Stimulated activated CD4-positive, alpha-beta T cell treated with anti-CD3 and anti-CD28 coated beads, Interleukin-1b, Interleukin-23, amount 100 ng/mL, for 1 hour (primary cell): Measurements from ENCODE around the gene PLEKHM2.

ENCODE experiments used
- DNase-seq, 2 donors: peaks; one replicate each; pipeline ENCODE4 v3.0.0-alpha.2; 2020; ENCODE audit warnings: low read depth in 2 of 2

The PLEKHM2 gene

DNA sequence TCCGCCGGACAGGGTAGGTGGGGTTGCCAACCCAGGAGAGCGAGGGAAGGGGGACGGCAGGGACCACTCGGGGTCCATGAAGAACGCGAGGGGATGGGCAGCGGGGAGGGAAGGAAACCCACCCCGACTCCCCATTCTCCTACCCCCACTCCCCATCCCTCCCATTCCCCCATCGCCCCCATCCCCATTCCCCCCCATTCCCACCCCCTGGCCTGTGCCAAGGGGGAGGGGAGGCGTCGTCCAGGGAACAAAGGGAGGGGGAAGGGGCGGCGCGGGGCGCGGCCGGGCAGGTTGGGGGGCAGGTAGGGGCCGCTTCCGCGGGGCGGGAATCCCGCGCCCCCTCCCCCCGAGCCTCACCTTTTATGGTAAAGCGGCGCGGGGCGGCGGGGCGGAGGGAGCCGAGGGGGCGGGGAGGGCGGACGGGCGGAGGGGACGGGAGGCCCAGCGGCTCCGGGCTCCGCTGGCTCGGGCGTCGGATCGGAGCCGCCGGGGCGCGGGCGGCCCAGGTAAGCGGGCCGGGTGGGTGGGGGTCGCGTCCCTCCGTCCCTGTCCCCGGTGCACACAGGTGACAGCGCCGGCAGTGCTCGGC is 74.3 kb downstream of the PLEKHM2 start, which contains the start of gene FBLIM1:
TSS of gene FBLIM1 (plus strand) at position 453 of the 589 bp plus-strand sequence. CDS start 6,189 bp downstream, outside the sequence.
- no peak for DNase-seq

DNA sequence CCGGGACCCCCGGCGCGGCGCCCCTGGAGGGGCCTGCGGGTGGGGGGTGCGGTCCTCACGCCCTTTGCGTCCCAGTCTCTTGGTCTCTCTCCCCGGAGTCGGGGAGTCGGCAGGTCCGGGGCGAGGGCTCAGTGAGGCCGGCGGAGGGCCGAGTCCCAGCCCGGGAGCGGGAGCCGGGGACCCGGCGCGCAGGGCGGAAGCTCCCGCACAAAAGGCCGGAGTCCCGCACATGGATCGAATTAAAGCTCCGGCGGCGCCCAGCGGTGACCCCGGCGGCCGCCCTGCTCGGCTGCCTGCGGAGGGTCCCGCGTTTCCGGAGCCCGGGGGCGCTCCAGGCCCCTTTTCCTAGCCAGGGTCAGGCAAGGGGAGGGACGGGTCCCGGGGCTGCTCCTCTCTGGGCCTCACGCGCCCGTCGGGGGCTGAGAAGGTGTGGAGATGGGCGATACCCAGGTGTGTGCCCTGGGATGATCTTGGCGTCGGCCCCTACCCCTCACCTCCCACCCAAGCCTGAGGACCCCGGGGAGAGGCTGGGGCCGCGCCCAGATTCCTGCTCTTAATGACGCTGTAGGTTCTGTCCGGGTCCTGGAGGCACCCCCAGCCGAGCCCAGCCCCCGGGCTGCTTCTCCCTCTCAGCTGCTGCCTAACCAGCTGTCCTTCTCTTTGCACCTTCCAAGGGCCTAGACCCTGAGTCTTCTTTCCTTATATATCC is 75.0 kb downstream of the PLEKHM2 start:
- no peak for DNase-seq

DNA sequence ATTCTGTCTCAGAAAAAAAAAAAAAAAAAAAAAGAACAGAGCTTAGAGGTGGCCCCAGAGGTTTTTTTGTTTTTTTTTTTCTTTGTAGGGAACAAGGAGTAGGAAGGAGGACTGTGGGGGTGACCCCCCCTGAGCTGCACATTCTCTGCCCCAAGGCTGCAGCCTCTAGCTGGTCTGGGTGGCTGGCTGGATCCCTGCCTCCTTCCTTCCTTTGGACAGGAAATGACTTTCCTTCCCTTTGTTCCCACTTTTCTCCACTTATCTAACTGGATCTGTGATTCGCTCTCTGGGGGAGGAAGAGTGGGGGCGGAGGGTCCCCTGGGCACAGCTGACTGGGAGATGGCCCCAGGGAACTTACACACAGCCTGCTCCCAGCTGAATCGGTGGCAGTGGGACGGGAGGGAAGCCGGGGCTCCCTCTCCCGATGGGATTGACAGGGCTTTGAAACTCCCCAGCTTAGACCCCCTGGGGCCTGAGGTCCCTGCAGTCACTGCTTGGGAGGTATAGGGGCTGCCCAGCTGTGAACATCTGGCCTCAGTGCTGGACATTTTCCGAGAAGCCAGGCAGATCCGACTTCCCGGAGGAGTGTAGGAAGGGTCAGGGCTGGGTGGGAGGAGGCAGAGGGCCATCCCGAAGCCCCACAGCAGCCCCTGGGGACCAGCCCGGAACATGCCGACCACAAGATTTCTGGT is 76.5 kb downstream of the PLEKHM2 start:
- no peak for DNase-seq

DNA sequence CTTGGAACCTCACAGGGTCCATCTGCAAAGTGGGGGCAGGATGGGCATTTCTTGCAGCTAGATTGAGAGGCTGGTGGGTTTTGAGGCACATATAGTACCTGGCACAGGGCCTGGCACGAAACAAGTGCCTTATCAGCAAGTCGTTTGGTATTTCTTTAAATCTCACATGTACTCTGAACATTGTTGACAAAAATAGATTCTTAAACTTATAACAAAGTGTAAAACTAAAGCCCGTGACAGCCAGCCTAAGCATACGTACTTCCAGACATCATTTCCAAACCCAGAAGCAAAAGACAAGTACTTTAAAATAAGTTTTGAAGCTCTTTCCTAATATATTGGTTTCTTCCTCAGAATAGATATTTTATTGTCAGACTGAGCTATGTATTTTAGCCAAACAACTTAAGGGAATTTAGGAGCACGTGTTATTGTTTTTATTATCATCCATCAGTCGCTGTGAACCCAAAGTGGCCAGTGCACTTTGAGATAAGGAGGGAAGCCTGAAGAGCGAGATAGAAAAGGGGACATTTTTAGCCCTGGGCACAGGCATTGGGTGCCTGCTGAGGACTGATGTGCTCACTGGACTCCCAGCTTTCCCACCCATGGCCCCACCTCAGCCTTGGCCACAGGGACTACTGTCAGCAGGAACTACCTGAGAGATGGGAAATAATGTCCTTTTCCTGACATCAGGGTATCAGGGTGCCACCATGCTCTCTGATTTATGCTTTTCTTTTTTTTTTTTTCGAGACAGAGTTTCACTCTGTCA is 77.4 kb downstream of the PLEKHM2 start:
- no peak for DNase-seq

DNA sequence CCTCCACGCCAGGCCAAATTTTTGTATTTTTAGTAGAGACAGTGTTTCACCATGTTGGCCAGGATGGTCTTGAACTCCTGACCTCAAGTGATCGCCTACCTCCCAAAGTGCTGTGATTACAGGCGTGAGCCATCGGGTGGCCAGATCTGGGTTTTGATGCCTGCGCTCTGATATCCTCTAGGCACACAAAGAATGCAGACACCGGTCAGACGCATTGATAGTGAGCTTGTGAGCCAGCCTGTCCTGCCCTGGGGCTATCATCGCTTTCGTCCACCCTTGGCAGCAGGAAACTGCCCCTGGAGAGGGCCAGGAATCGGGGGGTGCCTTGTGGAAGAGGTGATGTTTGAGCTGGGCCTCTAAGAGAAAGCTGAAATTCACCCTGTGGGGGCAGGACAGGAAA is 78.4 kb downstream of the PLEKHM2 start:
- no peak for DNase-seq

DNA sequence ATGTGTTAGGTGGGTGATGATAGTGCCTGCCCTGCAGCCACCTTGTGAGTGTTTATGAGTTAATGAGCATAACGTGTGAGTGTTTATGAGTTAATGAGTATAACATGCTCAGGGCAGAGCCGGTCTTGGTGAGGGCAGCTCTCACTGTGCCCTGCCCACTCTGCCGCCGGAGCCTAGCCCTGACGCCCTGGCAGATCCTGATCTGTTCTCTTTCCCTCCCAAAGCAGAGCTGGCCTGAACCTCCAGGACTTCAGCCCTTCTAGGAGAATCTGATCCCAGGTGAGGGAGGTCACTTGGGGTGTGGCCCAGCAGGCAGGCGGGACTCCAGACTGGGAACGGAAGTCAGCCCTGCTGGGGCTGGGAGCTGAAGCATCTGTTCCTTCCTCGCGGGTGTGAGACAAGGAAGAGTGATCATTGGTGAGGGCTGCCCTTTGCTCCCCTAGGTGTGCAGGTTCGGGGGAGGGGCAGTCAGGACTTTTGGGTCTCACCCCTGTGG is 80.2 kb downstream of the PLEKHM2 start:
- DNase-seq: no peak

DNA sequence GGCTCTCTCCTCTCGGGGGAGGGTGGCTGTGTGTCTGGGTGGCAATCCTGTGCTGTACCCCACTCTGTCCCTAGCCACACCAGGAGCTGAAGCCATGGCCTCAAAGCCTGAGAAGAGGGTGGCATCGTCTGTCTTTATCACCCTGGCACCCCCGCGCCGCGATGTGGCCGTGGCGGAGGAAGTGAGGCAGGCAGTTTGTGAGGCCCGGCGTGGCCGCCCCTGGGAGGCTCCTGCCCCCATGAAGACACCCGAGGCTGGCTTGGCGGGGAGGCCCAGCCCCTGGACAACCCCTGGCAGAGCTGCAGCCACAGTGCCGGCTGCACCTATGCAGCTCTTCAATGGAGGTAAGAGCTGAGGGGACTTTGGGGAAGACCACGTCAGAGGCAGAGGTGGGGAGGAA is 80.8 kb downstream of the PLEKHM2 start:
- no peak for DNase-seq

DNA sequence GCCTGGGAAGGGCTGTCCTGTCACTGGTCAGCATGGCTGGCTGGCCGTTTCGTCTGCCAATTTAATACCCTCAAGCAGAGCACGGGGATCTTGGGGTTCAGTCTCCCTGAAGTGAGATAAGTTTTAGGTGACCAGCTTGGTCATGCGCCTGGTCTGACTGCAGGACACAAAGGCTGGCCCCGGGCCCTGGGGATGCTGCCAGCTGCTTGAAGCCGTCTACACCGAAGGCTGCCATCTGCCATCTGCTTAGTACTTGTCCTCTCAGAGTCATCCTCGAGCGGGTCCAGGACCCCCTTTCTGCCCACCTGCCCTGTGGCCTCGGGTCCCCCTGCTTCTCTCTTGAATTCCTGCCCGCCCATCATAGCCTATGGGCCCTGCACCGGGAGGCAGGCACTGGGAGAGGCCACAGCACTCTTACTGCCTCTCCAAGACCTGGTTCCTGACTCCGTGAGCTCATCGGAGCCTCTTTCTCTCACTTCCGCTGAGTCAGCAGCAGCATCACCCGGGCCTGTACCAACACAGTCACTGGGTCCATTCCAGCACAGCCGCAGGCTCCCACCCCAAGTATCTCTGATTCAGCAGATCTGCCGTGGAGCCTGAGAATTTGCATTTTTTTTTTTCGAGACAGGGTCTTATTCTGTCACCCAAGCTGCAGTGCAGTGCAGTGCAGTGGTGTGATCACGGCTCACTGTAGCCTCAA is 81.5 kb downstream of the PLEKHM2 start:
- DNase-seq: no peak

DNA sequence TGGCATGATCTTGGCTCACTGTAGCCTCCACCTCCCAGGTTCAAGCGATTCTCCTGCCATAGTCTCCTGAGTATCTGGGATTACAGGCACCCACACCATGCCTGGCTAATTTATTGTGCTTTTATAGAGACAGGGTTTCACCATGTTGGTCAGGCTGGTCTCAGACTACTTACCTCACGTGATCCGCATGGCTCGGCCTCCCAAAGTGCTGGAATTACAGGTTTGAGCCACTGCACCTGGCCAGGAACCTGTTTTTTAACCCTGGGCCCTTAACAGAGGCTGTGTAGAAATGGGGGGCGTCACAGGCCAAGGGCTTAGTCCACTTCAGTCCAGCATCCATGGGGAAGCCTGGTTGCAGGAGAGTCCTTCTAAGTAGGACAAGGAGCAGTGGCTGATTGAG is 83.8 kb downstream of the PLEKHM2 start:
- no peak for DNase-seq

DNA sequence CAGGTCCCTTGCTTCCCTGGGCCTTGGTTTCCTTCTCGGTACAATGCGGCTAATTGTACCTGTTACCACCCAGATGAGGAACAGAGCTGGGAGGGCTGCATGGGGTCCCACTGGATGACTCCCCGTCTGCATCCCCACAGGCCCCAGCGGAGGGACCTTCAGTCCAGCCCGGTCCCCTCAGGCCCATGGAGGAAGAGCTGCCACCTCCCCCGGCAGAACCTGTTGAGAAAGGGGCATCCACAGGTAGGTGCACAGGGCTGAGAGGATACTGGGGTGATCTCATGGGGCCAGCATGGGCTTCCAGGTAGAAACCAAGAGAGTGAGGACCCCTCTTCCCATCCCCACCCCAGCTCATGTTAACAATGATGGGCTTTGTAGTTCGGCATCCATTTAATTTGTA is 84.3 kb downstream of the PLEKHM2 start:
- no peak for DNase-seq

DNA sequence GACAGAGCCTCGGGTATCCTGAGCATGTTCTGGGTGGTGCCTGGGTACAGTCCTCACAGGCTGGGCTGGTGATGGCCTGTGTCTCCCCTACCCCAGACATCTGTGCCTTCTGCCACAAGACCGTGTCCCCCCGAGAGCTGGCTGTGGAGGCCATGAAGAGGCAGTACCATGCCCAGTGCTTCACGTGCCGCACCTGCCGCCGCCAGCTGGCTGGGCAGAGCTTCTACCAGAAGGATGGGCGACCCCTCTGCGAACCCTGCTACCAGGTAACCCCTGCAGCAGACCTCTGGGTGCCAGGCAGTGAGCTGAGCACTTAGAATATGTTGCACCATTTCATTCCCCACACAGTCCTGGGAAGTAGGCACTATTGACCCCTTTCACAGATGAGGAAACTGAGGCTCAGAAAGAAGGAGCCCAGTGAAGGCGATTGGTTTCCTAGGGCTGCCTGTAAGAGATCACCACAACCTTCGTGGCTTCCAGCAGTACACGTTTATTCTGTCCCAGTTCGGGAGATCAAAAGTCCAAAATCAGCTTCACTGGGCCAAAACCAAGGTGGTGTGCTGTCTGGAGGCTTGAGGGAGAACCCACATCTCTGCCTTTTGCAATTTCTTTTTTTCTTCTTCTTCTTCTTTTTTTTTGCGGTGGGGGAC is 86.3 kb downstream of the PLEKHM2 start:
- DNase-seq: no peak

DNA sequence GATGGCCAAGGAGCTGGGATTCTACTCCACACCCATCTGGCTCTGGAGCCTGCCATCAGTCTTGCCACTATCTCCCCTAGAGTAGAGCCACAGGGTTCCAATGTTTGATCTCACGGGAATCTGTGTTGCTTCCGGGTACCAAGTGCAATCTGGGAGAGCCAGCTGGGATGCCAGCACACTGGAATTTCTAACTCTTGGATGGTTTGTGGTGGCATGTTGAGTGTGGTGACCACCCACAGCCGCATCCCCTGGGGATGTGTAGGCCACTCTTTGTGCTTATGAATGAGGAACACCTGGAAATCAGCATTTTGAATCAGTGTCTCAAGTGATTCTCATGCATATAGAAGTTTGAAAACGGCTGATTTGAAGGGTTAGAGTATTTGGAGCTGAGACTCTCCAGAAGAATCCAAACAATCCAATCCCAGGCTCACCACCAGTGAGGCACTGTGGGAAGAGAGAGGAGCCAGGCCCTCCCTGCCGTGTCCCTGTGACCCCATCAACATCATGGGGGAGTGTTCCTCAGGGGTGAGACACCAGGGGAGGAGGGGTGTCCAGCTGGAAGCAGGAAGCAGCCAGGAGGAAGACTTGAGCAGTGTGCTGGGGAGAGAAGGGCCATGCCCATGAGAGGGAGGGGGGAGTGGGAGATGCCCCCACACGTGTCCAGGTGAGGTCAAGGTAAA is 87.9 kb downstream of the PLEKHM2 start:
- DNase-seq: no peak

DNA sequence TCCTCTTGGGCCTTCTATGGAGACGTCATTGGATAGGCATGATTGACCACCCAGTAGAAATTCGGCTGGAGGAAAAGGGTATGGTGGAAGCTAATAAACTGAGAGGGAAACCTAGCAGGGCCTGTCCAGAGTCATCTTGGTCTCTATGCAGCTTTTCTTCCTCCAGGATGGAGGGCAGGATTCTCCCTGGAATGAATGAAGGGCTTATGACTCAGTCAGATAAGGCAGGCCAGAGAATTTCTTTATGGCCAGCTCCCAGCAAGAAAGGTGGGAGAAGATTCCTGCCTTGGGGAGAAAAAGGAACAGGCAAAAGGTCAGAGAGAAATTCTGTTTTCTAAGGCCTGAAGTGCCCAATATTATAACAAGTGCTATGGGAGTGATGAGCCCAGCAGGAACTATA is 91.6 kb downstream of the PLEKHM2 start:
- DNase-seq: no peak

DNA sequence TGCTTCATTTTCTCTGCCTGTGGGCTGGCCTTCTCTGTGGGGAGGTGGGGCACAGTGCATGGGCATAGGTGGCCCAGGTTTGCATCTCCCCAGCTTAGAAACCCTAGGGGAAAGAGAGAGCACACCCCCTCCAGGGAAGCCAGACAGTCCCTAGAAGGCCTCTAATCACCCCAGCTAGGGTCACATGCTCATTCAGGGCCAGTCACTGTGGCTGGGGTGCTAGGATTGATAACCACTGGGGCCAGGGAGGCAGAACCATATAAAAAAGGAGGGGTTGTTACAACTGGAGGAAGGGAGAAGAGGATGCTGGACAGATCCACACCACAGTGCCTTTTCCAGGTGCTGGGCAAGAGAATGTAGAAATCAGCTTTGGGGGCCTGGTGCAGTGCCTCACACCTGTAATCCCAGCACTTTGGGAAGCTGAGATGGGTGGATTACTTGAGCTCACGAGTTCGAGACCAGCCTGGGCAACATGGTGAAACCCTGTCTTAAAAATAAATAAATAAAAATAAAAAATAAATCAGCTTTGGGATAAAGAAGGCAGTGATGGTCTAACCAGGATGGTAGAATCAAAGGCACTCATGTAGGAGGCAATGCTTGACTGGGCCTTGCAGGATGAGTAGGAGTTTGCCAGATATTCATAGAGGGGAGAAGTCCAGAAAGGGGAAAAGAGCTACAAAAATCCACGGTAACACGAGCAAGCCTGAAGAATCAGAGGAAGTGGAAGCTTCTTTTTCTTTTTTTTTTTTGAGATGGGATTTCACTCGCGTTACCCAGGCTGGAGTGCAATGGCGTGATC is 94.0 kb downstream of the PLEKHM2 start:
- no peak for DNase-seq
